B cell (primary cell): Measurements from ENCODE around the gene AMOTL1. TPM values are rescaled to one million over a fixed set of nuclear protein-coding genes. Genes with fewer than 3 reads are reported as not detected.
"Not testable (repeated sequence)": the region's sequence is repeated elsewhere in the genome, so short reads cannot be mapped to it uniquely, and the experiment has no call there.

ENCODE experiments used
- ATAC-seq: fragments of 200-7000 bp; cut with Tn5 transposase; one replicate; pipeline ENCODE4 v1.10.0; 2021; ENCODE audit warnings: low read depth, mild to moderate bottlenecking, moderate number of reproducible peaks, moderate library complexity
- CTCF ChIA-PET: fragments of 350-600 bp; sonication (Branson Sonifier 250); formaldehyde crosslinking; loops from one replicate; lab custom pipeline; 2021; ENCODE audit warnings: antibody characterized with exemption, inconsistent platforms; lab: Charles Lee
- POLR2A ChIA-PET: fragments of 350-600 bp; sonication (Branson Sonifier 250); formaldehyde crosslinking; loops from one replicate; lab custom pipeline; 2021; ENCODE audit warnings: antibody characterized with exemption; lab: Charles Lee
- DNase-seq: peaks from one replicate; pipeline ENCODE4 v3.0.0; 2013
- H2AFZ ChIP-seq: 2 replicates; pipeline ENCODE4 v1.6.1; 2012; ENCODE audit warnings: mild to moderate bottlenecking, low read depth, low read length; ENCODE audit not compliant: insufficient read depth, poor library complexity, severe bottlenecking
- H3K27ac ChIP-seq, 2 donors: 1 replicate in 1 of 2; 2 replicates in 1 of 2; pipeline ENCODE4 v1.5.1; 2012 to 2013; ENCODE audit warnings: low read length in 2 of 2, mild to moderate bottlenecking in 2 of 2, moderate library complexity in 1 of 2
- H3K27me3 ChIP-seq, 4 experiments: fragments of 200-600 bp in 1 of 4; sonication (generic) in 1 of 4; replicated peaks in 1 of 4; 1 replicate in 2 of 4; 2 replicates in 2 of 4; pipeline versions ENCODE4 v1.6.1 to v1.7.0; 2013 to 2016; ENCODE audit warnings: low read length in 3 of 4, mild to moderate bottlenecking in 2 of 4, mixed read lengths in 1 of 4, moderate library complexity in 1 of 4; ENCODE audit not compliant: insufficient read depth in 4 of 4, control insufficient read depth in 3 of 4; ENCODE audit errors: control extremely low read depth in 1 of 4
- H3K36me3 ChIP-seq, 2 experiments: replicated peaks in 1 of 2; 1 replicate in 1 of 2; 2 replicates in 1 of 2; pipeline versions ENCODE4 v1.6.1 to v1.7.1; 2013; ENCODE audit warnings: low read length in 1 of 2; ENCODE audit not compliant: insufficient read depth in 2 of 2, control insufficient read depth in 1 of 2; ENCODE audit errors: control extremely low read depth in 1 of 2, extremely low read depth in 1 of 2
- H3K4me1 ChIP-seq, 2 donors: fragments of 200-600 bp in 1 of 2; sonication (generic) in 1 of 2; 1 replicate in 1 of 2; 2 replicates in 1 of 2; pipeline versions ENCODE4 v1.5.1 to v1.6.1; 2013 to 2017; ENCODE audit warnings: low read length in 2 of 2; ENCODE audit not compliant: control insufficient read depth in 2 of 2, insufficient read depth in 2 of 2
- H3K4me2 ChIP-seq: replicated peaks from 2 replicates; pipeline ENCODE3; 2012; ENCODE audit warnings: mild to moderate bottlenecking, low read depth, low read length; ENCODE audit not compliant: poor library complexity, severe bottlenecking
- H3K4me3 ChIP-seq, 5 experiments: fragments of 200-600 bp in 1 of 5; sonication (generic) in 1 of 5; 1 replicate in 3 of 5; 2 replicates in 2 of 5; pipeline versions ENCODE4 v1.5.1 to v1.7.0; 2011 to 2016; ENCODE audit warnings: low read length in 4 of 5, mild to moderate bottlenecking in 4 of 5, low read depth in 2 of 5, control low read depth in 1 of 5, moderate library complexity in 1 of 5; ENCODE audit not compliant: insufficient read depth in 1 of 5; ENCODE audit errors: control extremely low read depth in 1 of 5, extremely low read depth in 1 of 5
- H3K79me2 ChIP-seq: fragments of 200-600 bp; sonication (generic); one replicate; pipeline ENCODE4 v1.6.0; 2016; ENCODE audit warnings: low read length; ENCODE audit not compliant: control insufficient read depth, insufficient read depth
- H3K9ac ChIP-seq: fragments of 200-600 bp; sonication (generic); 2 replicates; pipeline ENCODE4 v1.6.1; 2017; ENCODE audit warnings: mild to moderate bottlenecking, low read length, moderate library complexity
- H3K9me3 ChIP-seq, 3 donors: one replicate each; pipeline versions ENCODE4 v1.6.1 to v1.7.1; 2013; ENCODE audit warnings: low read length in 2 of 3; ENCODE audit not compliant: control insufficient read depth in 2 of 3, insufficient read depth in 1 of 3; ENCODE audit errors: control extremely low read depth in 1 of 3
- H4K20me1 ChIP-seq: 2 replicates; pipeline ENCODE4 v1.6.0; 2012; ENCODE audit warnings: mild to moderate bottlenecking, low read length; ENCODE audit not compliant: insufficient read depth, control insufficient read depth, poor library complexity, severe bottlenecking
- H3K27ac Mint-ChIP-seq: one replicate; pipeline ENCODE4 v1.8.0; 2021; ENCODE audit warnings: mixed read lengths
- H3K27me3 Mint-ChIP-seq: one replicate; pipeline ENCODE4 v1.8.0; 2021; ENCODE audit warnings: mixed read lengths
- H3K4me1 Mint-ChIP-seq: one replicate; pipeline ENCODE4 v1.8.0; 2021; ENCODE audit warnings: mixed read lengths
- H3K4me3 Mint-ChIP-seq: one replicate; pipeline ENCODE4 v1.8.0; 2021; ENCODE audit warnings: mixed read lengths
- H3K9me3 Mint-ChIP-seq: one replicate; pipeline ENCODE4 v1.8.0; 2022; ENCODE audit warnings: mixed read lengths; ENCODE audit not compliant: insufficient read depth
- EZH2 ChIP-seq: IDR thresholded peaks from 2 replicates; pipeline ENCODE4 v1.6.1; 2012; ENCODE audit warnings: borderline replicate concordance, low read depth, mild to moderate bottlenecking, moderate library complexity, low read length; ENCODE audit not compliant: insufficient read depth, poor library complexity, severe bottlenecking
- WGBS: methylation state at CpG from one replicate; pipeline ENCODE4 v1.1.5; 2013; ENCODE audit warnings: missing lambda C conversion rate; ENCODE audit not compliant: insufficient coverage; 5-methylcytosine and 5-hydroxymethylcytosine counted together
- intact Hi-C: fragments of 100-400 bp; cut with micrococcal nuclease; formaldehyde crosslinking; loops from one replicate; pipeline ENCODE4 v1.10.0; 2022
- polyA plus RNA-seq: library from polyadenylated mRNA; depleted of rRNA; stranded (reverse); fragments of >200 nt; gene quantifications from 2 replicates; pipeline ENCODE4 v1.2.3, GENCODE V29; 2012
- total RNA-seq, 2 donors: library from RNA; stranded (reverse); fragments of 120-200 nt in 1 of 2; gene quantifications; 1 replicate in 1 of 2; 2 replicates in 1 of 2; pipeline versions ENCODE4 v1.2.3 to v1.2.4, GENCODE V29; 2013 to 2022
- TF ChIP-seq, protein P1 (sequence below): fragments of 200-600 bp; IDR thresholded peaks from one replicate; pipeline ENCODE4 v1.8.0; 2022; ENCODE audit warnings: antibody characterized with exemption, mild to moderate bottlenecking

The AMOTL1 gene
- total and polyA plus RNA-seq, 2 donors (not counting 1 experiment from before 2014, with no cell fraction given): 0.04 to 0.30 TPM

DNA sequence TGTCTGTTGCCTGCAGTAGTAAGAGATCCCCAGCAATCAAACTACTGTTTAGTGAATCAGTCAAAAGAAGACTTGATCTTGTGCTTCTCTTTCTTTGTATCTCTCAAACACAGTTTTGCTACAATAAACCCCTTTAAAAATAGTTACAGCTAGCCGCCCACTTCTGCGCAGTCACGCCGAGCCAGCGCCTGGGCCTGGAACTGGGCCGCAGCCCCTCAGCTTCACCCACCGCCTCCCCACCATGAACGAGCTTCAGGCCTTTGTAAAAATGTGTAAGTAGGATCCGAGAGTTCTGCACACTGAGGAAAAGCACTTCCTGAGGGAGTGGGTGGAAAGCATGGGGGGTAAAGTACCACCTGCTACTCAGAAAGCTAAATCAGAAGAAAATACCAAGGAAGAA lies 144.7 kb downstream of the AMOTL1 start:
- no CpG with 5 or more reads among the region's 9 CpGs for WGBS
- Histone ChIP-seq H3K27ac (no peak overlapping the region), H2AFZ (no peak overlapping the region), H3K36me3 (no peaks in the 10 kb centered on the region), H3K79me2 (no peaks in the 10 kb centered on the region), H3K4me2 (no peak overlapping the region), H3K9ac (no peak overlapping the region), H3K9me3 (no peaks in the 10 kb centered on the region), H3K4me1 (no peaks in the 10 kb centered on the region), H4K20me1 (no peaks in the 10 kb centered on the region), H3K27me3 (no peaks in the 10 kb centered on the region), H3K4me3 (no peak overlapping the region)
- DNase-seq (no peak), ATAC-seq (no peak)
- Mint-ChIP-seq H3K27me3 (peaks cover 13% of the 10 kb centered on the region), H3K4me1 (no peaks in the 10 kb centered on the region), H3K27ac (no peak overlapping the region), H3K4me3 (no peak overlapping the region), H3K9me3 (no peaks in the 10 kb centered on the region)
- ChIA-PET CTCF (interaction anchor here (0.6 kb wide), 1 partner anchor 404 kb away, joined by 3 read pairs; no protein-coding TSS in a partner anchor), POLR2A (no interaction called here)
- intact Hi-C loops: no loop called here
- TF ChIP-seq, protein P1, sequence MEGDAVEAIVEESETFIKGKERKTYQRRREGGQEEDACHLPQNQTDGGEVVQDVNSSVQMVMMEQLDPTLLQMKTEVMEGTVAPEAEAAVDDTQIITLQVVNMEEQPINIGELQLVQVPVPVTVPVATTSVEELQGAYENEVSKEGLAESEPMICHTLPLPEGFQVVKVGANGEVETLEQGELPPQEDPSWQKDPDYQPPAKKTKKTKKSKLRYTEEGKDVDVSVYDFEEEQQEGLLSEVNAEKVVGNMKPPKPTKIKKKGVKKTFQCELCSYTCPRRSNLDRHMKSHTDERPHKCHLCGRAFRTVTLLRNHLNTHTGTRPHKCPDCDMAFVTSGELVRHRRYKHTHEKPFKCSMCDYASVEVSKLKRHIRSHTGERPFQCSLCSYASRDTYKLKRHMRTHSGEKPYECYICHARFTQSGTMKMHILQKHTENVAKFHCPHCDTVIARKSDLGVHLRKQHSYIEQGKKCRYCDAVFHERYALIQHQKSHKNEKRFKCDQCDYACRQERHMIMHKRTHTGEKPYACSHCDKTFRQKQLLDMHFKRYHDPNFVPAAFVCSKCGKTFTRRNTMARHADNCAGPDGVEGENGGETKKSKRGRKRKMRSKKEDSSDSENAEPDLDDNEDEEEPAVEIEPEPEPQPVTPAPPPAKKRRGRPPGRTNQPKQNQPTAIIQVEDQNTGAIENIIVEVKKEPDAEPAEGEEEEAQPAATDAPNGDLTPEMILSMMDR: no peak
- TF ChIP-seq EZH2: no peak

DNA sequence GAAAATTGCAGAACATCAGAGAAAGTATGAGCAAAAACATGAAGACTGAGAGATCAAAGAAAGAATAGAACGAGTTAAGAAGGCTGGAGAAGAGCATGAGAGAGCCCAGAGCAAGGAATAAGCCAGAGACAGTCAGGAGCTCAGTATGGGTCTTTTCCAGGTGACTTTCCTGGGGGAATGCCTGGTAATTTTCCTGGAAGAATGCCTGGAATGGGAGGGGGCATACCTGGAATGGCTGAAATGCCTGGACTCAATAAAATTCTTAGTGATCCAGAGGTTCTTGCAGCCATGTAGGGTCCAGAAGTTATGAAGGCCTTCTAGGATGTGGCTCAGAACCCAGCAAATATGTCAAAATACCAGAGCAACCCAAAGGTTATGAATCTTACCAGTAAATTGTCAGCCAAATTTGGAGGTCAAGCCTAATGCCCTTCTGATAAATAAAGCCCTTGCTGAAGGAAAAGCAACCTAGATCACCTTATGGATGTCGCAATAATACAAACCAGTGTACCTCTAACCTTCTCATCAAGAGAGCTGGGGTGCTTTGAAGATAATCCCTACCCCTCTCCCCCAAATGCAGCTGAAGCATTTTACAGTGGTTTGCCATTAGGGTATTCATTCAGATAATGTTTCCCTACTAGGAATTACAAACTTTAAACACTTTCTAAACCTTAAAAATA lies 145.7 kb downstream of the AMOTL1 start:
- H3K36me3 ChIP-seq, H3K4me1 Mint-ChIP-seq, H3K9ac ChIP-seq, H3K4me2 ChIP-seq, H3K4me1 ChIP-seq, H4K20me1 ChIP-seq, H3K4me3 ChIP-seq, H3K4me3 Mint-ChIP-seq, CTCF ChIA-PET, H3K27ac Mint-ChIP-seq, H2AFZ ChIP-seq, H3K27me3 ChIP-seq, H3K9me3 ChIP-seq, POLR2A ChIA-PET, H3K79me2 ChIP-seq, ATAC-seq, DNase-seq, intact Hi-C loops, H3K27ac ChIP-seq, H3K9me3 Mint-ChIP-seq: not testable (repeated sequence)
- 88% methylated on average over 1 of the region's 2 CpGs for WGBS
- peaks cover 13% of the 10 kb centered on the region for H3K27me3 Mint-ChIP-seq
